GM18526 (cell line): ENCODE measurements around the gene PACSIN2.

ENCODE experiments used
- POLR2A ChIP-seq: IDR thresholded peaks from 3 replicates; pipeline ENCODE4 v1.6.1; 2011; ENCODE audit not compliant: insufficient read length; ENCODE audit errors: extremely low read depth

PACSIN2 gene

GRCh38 chr22:43014869-43015676 lies at the start of gene PACSIN2:
PACSIN2 (minus strand) TSS chr22:43015149; CDS start chr22:42912080, 103,069 bp downstream.
- peak; percentile 97 for TF ChIP-seq POLR2A

- no peak for TF ChIP-seq POLR2A
Observed at GRCh38 chr22:43060183-43060582, 45.2 kb upstream of the PACSIN2 start.

- TF ChIP-seq POLR2A: no peak
Observed at GRCh38 chr22:43057641-43058040, 42.7 kb upstream of the PACSIN2 start.

GRCh38 chr22:43053176-43053575 lies 38.2 kb upstream of the PACSIN2 start:
- no peak for TF ChIP-seq POLR2A

GRCh38 chr22:43050995-43051394 lies 36.0 kb upstream of the PACSIN2 start:
- TF ChIP-seq POLR2A: no peak

GRCh38 chr22:43047605-43048004 lies 32.7 kb upstream of the PACSIN2 start:
- no peak for TF ChIP-seq POLR2A

- no peak for TF ChIP-seq POLR2A
Observed at GRCh38 chr22:43044290-43044712, 29.4 kb upstream of the PACSIN2 start.

- no peak for TF ChIP-seq POLR2A
Observed at GRCh38 chr22:43042101-43042780, 27.3 kb upstream of the PACSIN2 start.

- no peak for TF ChIP-seq POLR2A
Observed at GRCh38 chr22:43039800-43040199, 24.9 kb upstream of the PACSIN2 start.

GRCh38 chr22:43038325-43038724 lies 23.4 kb upstream of the PACSIN2 start:
- no peak for TF ChIP-seq POLR2A

GRCh38 chr22:43036282-43036829 lies 21.4 kb upstream of the PACSIN2 start:
- TF ChIP-seq POLR2A: no peak

- TF ChIP-seq POLR2A: no peak
Observed at GRCh38 chr22:43035250-43035649, 20.3 kb upstream of the PACSIN2 start.

GRCh38 chr22:43031617-43032016 lies 16.7 kb upstream of the PACSIN2 start:
- TF ChIP-seq POLR2A: no peak

- TF ChIP-seq POLR2A: no peak
Observed at GRCh38 chr22:43018615-43019014, 3.7 kb upstream of the PACSIN2 start.

- TF ChIP-seq POLR2A: no peak
Observed at GRCh38 chr22:43017525-43018460, 2.8 kb upstream of the PACSIN2 start.

GRCh38 chr22:43015677-43016042 lies 711 bp upstream of the PACSIN2 start:
- TF ChIP-seq POLR2A: no peak
